Esophagus muscularis mucosa (tissue), 3 donors: Measurements from ENCODE around the gene TMC5.
"Not testable (repeated sequence)": the region's sequence is repeated elsewhere in the genome, so short reads cannot be mapped to it uniquely, and the experiment has no call there.

ENCODE experiments used
- POLR2A ChIP-seq: fragments of 450-650 bp; IDR thresholded peaks from one replicate; pipeline ENCODE4 v1.6.1; 2017; ENCODE audit warnings: antibody characterized with exemption, moderate library complexity, mild to moderate bottlenecking, low read depth
- TF ChIP-seq, protein P1 (sequence below), 3 experiments: fragments of 200-600 bp in 2 of 3; fragments of 450-650 bp in 1 of 3; sonication (generic) in 2 of 3; IDR thresholded peaks; one replicate each; pipeline ENCODE4 v1.5.1; 2017 to 2019; ENCODE audit warnings: antibody characterized with exemption in 3 of 3, mild to moderate bottlenecking in 2 of 3, moderate library complexity in 1 of 3

DNA sequence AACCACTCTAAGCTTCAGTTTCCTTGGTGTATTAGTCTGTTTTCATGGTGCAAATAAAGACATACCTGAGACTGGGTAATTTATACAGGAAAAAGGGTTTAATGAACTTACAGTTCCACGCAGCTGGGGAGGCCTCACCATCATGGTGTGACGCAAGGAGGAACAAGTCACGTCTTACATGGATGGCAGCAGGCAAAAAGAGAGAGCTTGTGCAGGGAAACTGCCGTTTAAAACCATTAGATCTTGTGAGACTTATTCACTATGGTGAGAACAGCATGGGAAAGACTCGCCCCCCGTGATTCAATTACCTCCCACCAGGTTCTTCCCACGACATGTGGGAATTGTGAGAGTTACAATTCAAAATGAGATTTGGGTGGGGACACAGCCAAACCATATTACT is 45.1 kb upstream of the TMC5 start:
- TF ChIP-seq, protein P1, sequence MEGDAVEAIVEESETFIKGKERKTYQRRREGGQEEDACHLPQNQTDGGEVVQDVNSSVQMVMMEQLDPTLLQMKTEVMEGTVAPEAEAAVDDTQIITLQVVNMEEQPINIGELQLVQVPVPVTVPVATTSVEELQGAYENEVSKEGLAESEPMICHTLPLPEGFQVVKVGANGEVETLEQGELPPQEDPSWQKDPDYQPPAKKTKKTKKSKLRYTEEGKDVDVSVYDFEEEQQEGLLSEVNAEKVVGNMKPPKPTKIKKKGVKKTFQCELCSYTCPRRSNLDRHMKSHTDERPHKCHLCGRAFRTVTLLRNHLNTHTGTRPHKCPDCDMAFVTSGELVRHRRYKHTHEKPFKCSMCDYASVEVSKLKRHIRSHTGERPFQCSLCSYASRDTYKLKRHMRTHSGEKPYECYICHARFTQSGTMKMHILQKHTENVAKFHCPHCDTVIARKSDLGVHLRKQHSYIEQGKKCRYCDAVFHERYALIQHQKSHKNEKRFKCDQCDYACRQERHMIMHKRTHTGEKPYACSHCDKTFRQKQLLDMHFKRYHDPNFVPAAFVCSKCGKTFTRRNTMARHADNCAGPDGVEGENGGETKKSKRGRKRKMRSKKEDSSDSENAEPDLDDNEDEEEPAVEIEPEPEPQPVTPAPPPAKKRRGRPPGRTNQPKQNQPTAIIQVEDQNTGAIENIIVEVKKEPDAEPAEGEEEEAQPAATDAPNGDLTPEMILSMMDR (IDR thresholded peaks at IDR 0.05), result not testable (repeated sequence)
- not testable (repeated sequence) for TF ChIP-seq POLR2A
